ENCODE results near the gene CHPT1.

DNA sequence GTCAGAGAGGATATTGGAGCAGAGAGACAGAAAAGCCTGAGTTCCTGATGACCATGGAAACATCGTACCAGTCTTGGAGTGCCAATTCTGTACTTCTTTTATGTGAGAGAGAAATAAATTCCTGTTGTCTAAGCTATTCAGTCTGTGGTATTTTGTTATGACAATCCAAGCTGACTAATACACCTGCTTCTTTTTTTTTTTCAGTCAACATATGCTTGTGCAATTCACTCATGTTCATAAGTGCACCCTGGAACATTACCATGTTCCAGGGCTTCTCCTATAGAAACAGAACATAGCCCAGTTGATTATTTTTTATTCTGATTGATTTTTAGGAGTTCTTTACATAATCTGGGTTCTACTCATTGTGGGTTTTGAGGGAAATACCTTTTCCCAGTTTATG lies 1.7 kb upstream of the CHPT1 start:
- TF ChIP-seq FOXJ3 (CRISPR knock-in tag; IDR thresholded peaks at IDR 0.05; ENCODE audit: borderline replicate concordance): no peak
- TF ChIP-seq ZNF563 (CRISPR knock-in tag; IDR thresholded peaks at IDR 0.05): no peak
- no peak for TF ChIP-seq GABPB1 (CRISPR knock-in tag; IDR thresholded peaks at IDR 0.05)
- TF ChIP-seq NR2F2 (IDR thresholded peaks at IDR 0.05; ENCODE audit: borderline replicate concordance, low read depth): no peak
- no peak for TF ChIP-seq POLR2A (IDR thresholded peaks at IDR 0.05; ENCODE audit: insufficient read depth in 1 of 2, low read depth in 2 of 2, low read length in 2 of 2)
- no peak for TF ChIP-seq CREB1 (IDR thresholded peaks at IDR 0.05)
- TF ChIP-seq CREB1 (CRISPR knock-in tag; IDR thresholded peaks at IDR 0.05): no peak
- no peak for TF ChIP-seq RBFOX2 (IDR thresholded peaks at IDR 0.05; ENCODE audit: low read depth, low read length)
- TF ChIP-seq RAD21 (CRISPR knock-in tag; IDR thresholded peaks at IDR 0.05): no peak
- TF ChIP-seq, protein P1, sequence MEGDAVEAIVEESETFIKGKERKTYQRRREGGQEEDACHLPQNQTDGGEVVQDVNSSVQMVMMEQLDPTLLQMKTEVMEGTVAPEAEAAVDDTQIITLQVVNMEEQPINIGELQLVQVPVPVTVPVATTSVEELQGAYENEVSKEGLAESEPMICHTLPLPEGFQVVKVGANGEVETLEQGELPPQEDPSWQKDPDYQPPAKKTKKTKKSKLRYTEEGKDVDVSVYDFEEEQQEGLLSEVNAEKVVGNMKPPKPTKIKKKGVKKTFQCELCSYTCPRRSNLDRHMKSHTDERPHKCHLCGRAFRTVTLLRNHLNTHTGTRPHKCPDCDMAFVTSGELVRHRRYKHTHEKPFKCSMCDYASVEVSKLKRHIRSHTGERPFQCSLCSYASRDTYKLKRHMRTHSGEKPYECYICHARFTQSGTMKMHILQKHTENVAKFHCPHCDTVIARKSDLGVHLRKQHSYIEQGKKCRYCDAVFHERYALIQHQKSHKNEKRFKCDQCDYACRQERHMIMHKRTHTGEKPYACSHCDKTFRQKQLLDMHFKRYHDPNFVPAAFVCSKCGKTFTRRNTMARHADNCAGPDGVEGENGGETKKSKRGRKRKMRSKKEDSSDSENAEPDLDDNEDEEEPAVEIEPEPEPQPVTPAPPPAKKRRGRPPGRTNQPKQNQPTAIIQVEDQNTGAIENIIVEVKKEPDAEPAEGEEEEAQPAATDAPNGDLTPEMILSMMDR (CRISPR knock-in tag; IDR thresholded peaks at IDR 0.05): no peak
- TF ChIP-seq NR2C2 (CRISPR knock-in tag; IDR thresholded peaks at IDR 0.05; ENCODE audit: borderline replicate concordance): no peak
- TF ChIP-seq STAT5B (CRISPR knock-in tag; IDR thresholded peaks at IDR 0.05): no peak
- no peak for TF ChIP-seq YY1 (IDR thresholded peaks at IDR 0.05; ENCODE audit: insufficient read depth, insufficient replicate concordance, low read depth, low read length)
- TF ChIP-seq, protein P2, sequence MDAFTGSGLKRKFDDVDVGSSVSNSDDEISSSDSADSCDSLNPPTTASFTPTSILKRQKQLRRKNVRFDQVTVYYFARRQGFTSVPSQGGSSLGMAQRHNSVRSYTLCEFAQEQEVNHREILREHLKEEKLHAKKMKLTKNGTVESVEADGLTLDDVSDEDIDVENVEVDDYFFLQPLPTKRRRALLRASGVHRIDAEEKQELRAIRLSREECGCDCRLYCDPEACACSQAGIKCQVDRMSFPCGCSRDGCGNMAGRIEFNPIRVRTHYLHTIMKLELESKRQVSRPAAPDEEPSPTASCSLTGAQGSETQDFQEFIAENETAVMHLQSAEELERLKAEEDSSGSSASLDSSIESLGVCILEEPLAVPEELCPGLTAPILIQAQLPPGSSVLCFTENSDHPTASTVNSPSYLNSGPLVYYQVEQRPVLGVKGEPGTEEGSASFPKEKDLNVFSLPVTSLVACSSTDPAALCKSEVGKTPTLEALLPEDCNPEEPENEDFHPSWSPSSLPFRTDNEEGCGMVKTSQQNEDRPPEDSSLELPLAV (CRISPR knock-in tag; conservative IDR thresholded peaks at IDR 0.05; ENCODE audit: low read depth): no peak
